ENCODE data around the gene UBE4A.

The UBE4A gene, protein sequence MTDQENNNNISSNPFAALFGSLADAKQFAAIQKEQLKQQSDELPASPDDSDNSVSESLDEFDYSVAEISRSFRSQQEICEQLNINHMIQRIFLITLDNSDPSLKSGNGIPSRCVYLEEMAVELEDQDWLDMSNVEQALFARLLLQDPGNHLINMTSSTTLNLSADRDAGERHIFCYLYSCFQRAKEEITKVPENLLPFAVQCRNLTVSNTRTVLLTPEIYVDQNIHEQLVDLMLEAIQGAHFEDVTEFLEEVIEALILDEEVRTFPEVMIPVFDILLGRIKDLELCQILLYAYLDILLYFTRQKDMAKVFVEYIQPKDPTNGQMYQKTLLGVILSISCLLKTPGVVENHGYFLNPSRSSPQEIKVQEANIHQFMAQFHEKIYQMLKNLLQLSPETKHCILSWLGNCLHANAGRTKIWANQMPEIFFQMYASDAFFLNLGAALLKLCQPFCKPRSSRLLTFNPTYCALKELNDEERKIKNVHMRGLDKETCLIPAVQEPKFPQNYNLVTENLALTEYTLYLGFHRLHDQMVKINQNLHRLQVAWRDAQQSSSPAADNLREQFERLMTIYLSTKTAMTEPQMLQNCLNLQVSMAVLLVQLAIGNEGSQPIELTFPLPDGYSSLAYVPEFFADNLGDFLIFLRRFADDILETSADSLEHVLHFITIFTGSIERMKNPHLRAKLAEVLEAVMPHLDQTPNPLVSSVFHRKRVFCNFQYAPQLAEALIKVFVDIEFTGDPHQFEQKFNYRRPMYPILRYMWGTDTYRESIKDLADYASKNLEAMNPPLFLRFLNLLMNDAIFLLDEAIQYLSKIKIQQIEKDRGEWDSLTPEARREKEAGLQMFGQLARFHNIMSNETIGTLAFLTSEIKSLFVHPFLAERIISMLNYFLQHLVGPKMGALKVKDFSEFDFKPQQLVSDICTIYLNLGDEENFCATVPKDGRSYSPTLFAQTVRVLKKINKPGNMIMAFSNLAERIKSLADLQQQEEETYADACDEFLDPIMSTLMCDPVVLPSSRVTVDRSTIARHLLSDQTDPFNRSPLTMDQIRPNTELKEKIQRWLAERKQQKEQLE

DNA sequence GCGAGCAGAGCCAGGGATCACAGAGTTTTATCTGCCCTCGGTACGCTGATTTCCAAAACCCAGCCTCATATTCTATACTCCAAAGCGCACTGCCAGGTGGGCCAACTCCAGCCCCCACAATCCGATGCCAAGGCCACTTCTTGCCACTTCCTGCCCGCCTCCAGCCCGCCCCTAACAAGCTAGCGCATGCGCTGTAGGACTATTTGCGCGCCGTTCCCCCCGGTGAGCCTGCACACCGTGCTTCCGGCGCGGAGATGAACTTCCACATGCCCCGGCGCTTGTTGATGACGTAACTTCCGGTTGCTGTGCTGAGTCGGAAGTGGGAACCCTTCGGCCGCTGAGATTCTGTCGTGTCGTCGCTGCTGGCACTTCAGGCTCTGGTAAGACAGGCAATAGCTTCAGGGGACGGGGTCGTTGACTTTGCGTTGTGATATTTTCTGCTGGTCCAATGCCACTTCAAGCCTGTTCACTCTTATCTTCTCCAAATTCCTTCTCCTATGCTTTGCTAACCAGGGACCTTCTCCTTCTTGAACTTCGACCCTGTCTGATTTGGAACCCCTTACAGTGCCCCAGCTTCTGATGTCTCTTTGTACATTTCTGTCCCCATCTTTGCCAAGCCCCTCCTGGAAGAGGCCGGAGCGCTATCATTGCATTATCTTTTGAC lies at the start of gene UBE4A:
TSS of gene UBE4A (plus strand) at position 306 of the 664 bp plus-strand sequence. CDS start 5,481 bp downstream, outside the sequence.
- peak; percentile 97 for DNase-seq (ENCODE audit: low read depth)

DNA sequence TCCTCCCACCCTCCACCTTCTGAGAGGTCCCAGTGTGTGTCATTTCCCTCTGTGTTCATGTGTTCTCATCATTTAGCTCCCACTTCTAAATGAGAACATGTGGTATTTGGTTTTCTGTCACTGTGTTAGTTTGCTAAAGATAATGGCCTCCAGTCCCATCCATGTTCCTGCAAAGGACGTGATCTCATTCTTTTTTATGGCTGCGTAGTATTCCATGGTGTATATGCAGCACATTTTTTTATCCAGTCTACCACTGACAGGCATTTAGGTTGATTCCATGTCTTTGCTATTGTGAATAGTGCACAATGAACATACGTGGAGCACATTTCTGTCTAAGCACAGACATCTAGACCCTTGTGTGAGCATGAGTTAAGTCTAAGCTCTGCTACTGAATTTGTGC lies 49.1 kb upstream of the UBE4A start:
- no peak for DNase-seq (ENCODE audit: low read depth)

DNA sequence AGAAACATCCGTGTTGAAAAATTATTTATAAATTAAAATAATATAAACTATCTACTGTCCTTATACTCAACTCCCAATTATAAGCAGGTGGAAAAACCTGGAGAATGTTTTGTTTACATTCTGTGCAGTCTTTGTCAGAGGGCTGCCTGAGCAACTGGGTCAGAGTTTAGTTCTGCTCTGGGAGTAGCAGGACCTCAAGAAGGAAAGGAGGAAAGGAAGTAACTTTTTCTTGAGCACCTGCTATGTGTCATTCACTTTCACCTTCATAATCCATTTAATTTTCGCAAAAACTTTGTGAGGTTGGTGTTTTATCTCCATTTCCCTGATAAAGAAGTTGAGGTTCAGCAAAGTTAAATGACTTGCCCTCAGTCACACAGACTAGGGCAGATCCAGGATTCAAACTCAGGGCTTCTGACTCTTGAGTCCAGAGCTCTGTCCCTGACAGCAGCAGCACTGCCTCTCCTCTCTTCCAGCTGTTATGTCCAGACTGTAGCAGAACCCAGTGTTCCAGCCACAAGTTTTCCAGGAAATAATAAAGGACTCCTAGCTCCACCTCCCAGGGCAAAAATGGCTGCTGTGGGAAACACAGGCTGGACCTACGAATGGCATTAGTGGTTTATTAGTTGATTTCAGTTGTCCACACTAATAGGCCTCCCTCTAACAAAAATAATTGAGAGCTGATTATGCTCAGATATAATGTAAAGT lies 48.5 kb upstream of the UBE4A start:
- DNase-seq (ENCODE audit: low read depth), result no peak

DNA sequence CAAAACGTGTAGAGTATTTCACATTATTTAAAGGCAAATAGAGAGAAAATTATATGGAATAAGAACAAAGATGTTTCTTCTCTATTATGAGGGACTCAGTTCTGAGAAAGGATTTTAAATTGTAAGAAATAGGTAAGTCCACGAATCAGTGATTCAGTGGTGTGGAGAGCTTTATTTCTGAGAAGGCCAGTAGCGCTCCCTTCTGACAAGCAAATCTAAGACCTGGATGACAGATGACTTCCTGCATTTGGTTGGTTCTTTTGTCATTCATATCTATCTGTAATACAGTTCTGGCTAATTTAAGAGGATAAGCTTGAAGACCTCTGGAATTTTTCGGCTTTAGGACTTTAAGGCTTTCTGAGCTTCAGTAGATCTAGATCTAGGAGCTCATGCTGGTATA lies 47.9 kb upstream of the UBE4A start:
- DNase-seq (ENCODE audit: low read depth), result no peak

DNA sequence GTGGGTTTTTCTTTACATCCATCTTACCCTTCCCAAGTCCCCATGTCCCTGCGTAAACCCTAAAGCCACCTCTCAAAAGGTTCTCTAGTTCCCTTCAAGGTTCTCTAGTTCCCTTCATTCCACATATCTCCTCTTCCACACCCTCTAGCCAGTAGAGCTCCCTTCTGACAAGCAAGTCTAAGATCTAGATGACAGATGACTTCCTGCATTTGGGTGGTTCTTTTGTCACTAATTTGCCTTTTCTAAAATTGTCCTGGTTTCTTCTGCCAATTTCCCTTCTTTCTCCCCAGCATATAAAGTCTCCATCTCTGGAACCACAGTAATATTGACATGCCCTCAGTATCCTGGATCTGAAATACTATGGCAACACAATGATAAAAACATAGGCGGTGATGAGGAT lies 47.1 kb upstream of the UBE4A start:
- no peak for DNase-seq (ENCODE audit: low read depth)

DNA sequence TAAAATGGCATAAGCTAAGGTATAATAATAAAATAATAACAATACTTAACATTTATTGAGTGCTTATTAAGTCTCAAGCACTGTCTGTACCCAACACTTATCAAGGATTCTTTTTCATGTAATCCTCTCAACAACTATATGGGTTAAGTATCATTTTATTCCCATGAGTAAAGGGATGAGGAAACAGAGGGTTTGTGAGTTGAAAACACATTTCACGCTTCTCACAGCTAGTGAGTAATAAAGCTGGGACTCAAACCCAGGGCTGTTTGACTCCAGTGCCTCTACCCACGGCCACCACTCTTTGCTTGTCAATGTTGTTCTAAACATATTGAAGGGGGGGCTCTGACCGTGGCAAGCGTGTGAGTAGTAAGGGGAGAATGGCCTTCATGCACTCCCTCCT lies 46.2 kb upstream of the UBE4A start:
- DNase-seq (ENCODE audit: low read depth), result no peak

DNA sequence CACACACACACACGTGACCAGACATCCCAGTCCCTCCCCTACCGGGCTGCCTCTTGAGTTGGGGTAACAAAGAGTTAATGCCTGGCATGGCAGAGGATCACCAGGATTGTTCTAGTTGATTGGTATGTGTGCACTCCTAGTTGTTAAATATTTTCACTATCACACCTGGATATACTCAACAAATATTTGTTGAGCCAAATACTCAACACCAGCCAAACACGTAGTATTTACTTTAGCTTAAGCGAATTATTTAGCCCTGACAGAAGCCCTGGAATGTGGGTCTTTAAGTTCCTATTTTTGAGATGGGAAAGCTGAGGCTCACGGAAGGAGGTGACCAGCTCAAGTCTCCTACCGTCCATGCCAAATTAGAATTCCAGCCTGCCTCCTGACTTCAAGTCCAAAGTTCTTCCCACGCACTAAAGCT lies 44.4 kb upstream of the UBE4A start:
- no peak for DNase-seq (ENCODE audit: low read depth)

DNA sequence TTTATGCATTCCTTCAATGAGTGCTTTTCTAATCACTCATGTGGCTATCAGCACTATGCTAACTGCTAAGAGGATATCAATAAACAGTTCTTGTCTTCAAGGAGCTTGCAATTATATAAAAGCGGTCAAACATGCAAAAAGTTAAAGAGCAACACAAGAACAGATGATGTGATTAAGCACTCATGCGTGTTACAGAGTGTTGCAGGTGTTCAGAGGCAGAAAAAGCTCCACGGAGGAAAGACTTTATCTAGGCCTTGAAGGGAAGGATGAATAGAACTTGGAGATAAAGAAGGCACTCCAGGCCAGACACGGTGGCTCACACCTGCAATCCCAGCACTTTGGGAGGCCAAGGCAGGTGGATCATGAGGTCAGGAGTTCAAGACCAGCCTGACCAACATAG lies 41.3 kb upstream of the UBE4A start:
- DNase-seq (ENCODE audit: low read depth), result no peak

DNA sequence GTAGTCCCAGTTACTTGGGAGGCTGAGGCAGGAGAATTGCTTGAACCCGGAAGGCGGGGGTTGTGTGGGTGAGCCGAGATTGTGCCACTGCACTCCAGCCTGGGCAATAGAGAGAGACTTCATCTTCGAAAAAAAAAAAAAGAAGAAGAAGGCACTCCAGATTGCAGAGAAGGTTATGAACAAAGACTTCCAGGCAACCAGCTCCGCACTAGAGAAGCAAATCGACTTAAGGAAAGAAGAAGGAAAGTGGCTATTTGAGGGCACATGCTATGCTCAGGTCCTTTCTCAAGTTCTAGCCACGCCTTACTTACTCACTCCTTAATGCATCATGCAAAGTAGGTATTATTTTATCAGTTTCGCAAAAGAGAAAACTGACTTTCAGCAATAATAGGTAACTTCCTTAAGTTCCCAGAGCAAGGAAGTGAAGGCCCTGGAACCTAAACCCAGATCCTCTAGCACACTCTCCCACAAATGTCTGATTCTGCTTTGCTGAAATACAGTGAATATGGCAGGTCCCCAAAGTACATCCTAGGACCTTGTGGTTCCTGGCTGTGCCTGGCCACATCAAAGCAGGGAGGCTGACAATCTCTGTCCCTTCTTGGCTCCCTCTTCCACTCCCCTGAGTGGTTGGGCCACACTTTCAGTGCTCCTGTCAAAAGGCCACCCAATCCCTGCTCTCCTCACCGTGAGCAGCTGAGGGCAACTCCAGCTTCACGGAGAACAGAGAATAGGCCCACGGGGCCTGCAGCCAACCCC lies 40.6 kb upstream of the UBE4A start:
- no peak for DNase-seq (ENCODE audit: low read depth)

DNA sequence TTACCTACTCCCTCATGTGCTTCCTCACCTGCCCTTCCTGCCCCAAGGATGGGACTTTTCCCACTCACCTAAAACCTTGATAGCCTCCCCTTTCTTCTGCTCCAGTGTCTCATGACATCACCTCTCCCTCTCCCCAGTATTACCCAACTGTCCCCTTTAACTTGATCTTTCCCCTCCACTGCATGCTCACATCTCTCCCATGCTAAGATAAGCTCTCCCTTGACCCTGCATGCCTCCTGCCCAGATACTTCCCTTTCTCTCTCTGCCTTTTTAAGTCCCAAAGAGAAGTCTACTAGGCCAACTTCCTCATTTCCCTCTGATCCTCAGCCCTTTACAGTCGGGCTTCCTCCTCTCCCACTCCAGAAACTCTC lies 40.1 kb upstream of the UBE4A start:
- DNase-seq (ENCODE audit: low read depth), result no peak

DNA sequence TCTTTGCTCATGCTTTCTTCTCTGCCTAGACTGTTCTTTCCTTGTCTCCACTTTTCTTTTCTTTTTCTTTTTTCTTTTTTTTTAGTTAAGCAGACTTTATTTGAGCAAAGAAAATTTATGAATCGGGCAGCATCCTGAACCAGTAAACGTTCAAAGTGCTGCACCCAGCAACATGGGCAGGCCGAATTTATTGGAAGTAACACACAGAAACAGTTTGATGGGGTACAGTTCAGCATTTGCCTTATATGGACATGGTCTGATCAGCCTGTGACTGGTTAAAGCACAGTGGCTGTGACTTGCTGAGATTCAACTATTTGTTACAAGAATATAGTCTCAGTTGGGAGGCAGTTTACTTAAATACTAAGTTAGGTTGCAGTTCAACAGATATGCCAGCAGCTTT lies 38.9 kb upstream of the UBE4A start:
- DNase-seq (ENCODE audit: low read depth), result no peak

DNA sequence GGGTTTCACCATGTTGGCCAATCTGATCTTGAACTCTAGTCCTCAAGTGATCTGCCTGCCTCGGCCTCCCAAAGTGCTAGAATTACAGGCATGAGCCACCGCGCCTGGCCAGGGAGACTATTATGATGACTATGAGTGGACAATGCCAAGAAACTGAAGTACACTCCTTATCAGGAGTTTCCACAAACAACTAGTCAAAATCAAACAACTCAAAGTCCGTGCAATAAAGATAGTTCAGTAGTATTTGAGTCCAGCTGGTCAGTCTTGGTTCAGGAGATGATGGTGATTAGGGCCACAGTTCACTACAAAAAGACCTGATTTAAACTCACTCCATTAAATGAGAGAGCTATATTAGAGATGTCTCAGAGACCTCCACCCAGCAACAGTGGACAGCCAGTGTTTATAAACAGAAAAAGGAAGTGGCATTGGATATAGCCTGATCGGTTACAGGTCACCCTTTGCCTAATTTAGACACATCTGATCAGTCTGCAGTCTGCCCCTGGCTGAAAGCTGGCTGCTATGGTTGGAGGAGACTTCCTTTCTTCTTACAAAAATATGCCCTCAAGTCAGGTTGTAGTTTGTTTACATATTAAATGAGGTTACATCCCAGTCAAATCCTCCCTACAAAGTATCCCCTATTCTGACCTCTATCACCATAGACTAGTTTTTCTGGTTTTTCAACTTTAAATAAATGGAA lies 37.9 kb upstream of the UBE4A start:
- DNase-seq (ENCODE audit: low read depth), result no peak

DNA sequence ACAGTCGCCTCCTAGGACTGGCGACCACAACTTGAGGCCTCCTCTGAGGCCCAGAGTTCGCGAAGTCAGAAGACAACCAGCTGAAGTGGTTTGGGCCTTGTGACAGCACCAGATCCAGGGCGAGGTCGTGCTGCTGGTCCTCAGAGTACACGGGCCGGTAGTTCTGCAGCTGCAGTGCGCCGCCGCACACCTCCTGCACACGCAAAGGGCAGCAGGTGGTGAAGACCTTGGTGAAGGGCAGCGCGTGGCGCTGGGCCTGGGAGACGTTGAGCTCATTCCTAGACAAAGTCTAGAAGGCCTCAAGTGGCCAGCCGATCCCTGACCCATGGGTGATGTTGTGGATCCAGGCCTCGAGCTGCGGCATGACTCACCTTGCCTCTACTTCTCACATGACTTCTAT lies 36.7 kb upstream of the UBE4A start:
- no peak for DNase-seq (ENCODE audit: low read depth)

DNA sequence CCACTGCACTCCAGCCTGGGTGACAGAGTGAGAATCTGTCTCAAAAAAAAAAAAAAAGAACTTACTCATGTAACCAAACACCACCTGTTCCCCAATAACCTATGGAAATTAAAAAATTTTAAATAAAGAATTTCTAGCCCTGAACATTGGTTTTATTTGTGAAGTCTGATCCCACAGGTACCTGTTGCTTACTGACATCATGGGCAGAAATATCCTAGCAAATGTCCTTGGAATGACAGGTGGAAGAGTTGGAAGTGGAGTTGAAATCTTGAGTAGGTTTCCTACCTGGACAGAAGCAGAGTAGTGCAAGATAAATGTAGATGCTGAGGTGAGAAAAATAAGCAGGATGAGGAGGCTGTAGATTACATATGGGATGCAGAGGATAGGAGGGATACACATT lies 34.1 kb upstream of the UBE4A start:
- DNase-seq (ENCODE audit: low read depth), result no peak

DNA sequence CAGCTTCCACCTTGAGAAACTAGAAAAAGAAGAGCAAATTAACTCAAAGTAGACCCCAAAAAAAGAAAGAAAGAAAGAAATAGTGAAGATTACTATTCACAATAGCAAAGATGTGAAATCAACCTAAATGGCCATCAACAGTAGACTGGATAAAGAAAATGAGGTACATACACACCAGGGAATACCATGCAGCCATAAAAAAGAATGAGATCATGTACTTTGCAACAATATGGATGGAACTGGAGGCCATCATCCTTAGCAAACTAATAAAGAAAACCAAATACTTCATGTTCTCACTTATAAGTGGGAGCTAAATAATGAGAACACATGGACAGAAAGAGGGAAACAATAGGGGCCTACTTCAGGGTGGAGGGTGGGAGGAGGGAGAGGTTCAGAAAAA lies 30.7 kb upstream of the UBE4A start:
- DNase-seq (ENCODE audit: low read depth), result no peak

DNA sequence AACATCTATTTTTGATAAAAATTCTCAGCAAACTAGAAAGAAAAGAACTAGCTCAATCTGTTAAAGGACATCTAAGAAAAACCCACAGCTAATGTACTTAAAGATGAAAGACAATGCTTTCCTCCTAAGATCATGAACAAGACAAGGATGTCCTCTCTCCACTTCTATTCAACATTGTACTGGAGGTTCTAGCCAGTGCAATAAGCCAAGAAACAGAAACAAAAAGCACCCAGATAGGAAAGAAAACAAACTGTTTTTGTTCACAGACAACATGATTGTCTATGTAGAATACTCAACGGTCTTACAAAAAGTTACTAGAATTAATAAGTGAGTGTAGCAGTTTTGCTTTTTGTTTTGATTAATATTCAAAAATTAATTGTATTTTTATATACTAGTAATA lies 24.7 kb upstream of the UBE4A start:
- no peak for DNase-seq (ENCODE audit: low read depth)

DNA sequence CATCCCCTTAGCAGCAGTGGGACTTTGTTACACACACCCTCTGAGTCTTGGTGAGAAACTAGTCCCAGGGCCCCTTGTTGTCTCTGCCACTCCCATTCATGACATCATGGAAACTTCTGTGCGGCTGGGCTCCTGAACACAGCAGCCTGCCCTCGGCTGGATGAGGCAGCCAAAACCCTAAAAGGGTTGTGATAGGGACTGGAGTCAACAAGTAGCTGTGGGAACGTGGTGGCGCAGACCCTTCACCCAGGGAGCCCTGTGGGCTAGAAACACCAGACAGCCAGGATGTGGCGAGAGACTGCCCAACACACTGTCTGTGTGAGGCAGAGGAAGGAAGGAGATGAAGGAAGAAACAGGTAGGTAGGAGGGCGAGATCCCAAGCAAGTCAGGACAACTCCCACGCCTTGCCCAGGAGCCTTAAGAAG lies 20.8 kb upstream of the UBE4A start:
- peak; percentile 77 for DNase-seq (ENCODE audit: low read depth)

DNA sequence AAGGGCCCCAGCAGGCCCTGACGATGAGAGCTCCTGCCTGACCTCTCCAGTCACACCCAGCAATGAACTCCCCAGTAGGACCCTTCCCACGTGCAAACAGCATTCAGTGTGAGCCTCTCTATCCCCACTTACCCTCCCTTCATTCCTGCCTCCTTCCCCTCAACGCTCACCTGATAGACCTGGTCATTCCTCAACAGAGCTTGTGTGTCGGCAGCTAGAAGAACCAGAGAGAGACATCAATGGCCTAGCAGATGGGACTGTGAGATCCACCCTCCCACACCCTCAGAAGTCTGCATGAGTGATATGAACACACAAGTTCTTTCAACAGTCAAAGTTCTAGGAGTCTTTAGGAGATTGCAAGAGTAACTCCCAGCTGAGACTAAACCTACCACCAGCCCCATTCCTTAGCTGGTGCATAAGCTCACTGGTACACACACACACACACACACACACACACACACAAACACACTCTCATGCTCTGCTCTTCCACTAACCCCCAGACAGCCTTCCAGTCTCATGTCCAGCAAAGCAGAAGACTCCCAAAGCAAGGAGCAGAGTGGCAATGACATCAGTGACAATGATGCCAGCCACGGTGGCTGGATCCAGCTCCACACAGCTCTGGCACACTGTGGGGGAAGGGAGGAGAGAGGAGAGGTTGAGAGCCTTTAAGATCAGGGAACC lies 20.0 kb upstream of the UBE4A start:
- no peak for DNase-seq (ENCODE audit: low read depth)

DNA sequence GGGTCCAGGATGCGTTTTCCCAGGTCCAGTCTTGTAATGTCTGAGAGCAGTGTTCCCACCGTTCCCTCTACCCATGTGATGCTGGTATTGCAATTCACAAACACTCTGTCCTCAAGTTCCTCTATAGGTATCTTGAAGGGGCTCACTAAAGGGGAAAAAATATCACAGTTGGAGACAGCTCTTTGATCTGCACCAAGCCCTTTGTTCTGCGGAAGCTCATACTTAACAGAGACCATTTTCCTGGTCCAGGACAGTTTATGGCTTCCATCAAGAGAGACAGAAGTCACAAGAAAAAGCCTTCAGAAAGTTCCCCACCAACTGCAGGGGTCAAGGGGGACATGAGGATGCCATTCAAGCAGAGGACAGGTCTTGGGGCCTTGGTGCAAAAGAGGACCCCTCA lies 19.0 kb upstream of the UBE4A start:
- DNase-seq (ENCODE audit: low read depth), result no peak

DNA sequence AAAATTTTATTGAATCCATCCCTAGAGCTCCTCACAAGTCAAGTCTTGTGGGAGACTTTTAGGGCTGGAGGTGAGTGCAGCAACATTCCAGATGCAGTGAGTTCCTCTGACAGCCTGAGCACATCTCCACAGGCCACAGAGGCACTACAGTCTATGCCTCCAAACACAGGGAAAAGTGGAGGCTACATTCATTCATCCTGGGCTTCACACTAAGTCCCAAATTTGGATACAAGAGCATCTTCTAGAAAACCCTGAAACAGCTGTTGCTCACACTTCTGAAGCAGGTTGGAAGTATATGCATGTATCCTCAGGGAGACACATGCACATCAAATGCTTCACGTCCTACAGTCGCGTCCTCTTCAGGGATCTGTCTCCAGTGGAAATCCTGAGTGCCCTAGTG lies 18.1 kb upstream of the UBE4A start:
- no peak for DNase-seq (ENCODE audit: low read depth)

Measured in stimulated activated CD8-positive, alpha-beta memory T cell treated with anti-CD3 and anti-CD28 coated beads, Interleukin-4, amount 100 ng/mL, for 24 hours (primary cell).